ENCODE results near the gene RPL35.
A peak's percentile ranks its signal among the peaks of the same experiment; 100 is the strongest.

The RPL35 gene

DNA sequence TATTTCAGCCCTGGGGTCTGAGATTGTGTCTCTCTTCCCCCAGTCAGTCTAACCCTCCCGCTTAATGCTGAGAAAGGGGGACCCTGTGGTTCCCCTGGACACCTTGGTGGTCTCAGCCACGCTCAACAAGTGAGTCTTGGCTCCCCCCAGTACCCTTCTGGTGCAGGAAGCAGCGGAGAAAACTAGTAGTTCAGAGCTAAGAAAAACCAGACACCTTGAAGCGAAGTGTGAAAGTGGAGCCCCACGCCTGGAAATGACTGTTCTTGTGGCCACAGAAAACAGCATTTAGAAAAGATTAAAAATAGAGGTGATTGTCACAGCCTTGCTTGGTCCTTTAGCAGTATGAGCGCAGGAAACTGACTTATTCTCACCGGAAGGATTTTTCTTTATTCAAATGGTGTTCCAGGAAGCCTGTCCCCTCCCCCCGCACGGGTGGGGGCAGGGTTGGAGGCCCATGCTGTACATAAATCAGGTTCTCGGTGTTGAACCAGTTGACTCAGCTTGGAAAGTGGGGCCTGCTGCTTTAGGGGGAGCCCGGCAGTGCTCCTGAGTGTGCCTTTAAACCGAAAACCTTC is 8.3 kb upstream of the RPL35 start:
- H3K36me3 Mint-ChIP-seq (ENCODE audit: insufficient read depth) = peaks cover 66% of the 10 kb centered on the region
- peak; percentile 64 for ATAC-seq (replicated peaks)
- H3K27ac Mint-ChIP-seq = peak overlapping the region; percentile 91 to 97
- peak; percentile 83 to 88 (median 84) for DNase-seq
- H3K27me3 Mint-ChIP-seq = no peaks in the 10 kb centered on the region
- peak overlapping the region; percentile 93 to 97 for H3K4me3 Mint-ChIP-seq
- H3K9me3 Mint-ChIP-seq = no peaks in the 10 kb centered on the region
- peaks cover 51 to 54% of the 10 kb centered on the region in 2 donors for H3K4me1 Mint-ChIP-seq (ENCODE audit: low read depth in 2 of 2)

DNA sequence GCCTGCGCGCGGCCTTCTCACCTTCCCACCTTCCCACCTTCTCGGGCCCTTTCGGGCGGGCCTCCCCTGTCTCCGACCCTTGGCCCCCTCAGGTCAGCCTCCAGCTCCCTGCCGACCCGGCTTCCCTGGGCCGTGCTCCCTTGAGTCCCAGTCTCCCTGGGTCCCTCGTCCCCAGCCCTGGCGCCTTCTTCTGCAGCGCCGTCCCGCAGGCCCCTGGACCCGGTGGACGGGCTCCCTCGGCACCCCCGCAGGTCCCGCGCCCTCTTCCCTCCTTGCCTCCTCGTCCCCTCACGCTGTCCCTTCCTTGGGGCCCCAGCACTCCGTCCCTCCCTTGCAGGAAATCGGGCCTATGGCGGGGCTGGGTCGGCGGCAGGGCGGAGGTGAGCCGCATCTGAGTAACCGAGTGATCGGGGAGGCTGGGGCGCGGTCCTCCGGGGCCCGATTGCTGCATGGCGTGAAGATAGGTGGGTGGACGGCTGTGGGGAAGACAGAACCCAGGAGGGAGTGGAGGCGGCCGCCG is 7.8 kb upstream of the RPL35 start:
- H3K9me3 Mint-ChIP-seq = no peaks in the 10 kb centered on the region
- H3K4me3 Mint-ChIP-seq = peak overlapping the region; percentile 93 to 97
- H3K27me3 Mint-ChIP-seq = no peaks in the 10 kb centered on the region
- ATAC-seq (replicated peaks) (peak; percentile 26), DNase-seq (peak in 2 of 3 experiments; percentile 45 to 46)
- peaks cover 45 to 50% of the 10 kb centered on the region in 2 donors for H3K4me1 Mint-ChIP-seq (ENCODE audit: low read depth in 2 of 2)
- peaks cover 61% of the 10 kb centered on the region for H3K36me3 Mint-ChIP-seq (ENCODE audit: insufficient read depth)
- H3K27ac Mint-ChIP-seq = peak overlapping the region; percentile 91 to 97

GRCh38 chr9:124868511-124869465 is 7.0 kb upstream of the RPL35 start:
- ATAC-seq (replicated peaks) (peak; percentile 65), DNase-seq (peak; percentile 86 to 92 (median 89))
- Mint-ChIP-seq H3K36me3 (ENCODE audit: insufficient read depth) (peaks cover 54% of the 10 kb centered on the region), H3K27ac (peak overlapping the region; percentile 93 to 97), H3K27me3 (no peaks in the 10 kb centered on the region), H3K4me1 (ENCODE audit: low read depth in 2 of 2) (peaks cover 42 to 45% of the 10 kb centered on the region in 2 donors), H3K9me3 (no peaks in the 10 kb centered on the region), H3K4me3 (peak overlapping the region; percentile 93 to 97)

- H3K27me3 Mint-ChIP-seq = no peaks in the 10 kb centered on the region
- peaks cover 38% of the 10 kb centered on the region for H3K36me3 Mint-ChIP-seq (ENCODE audit: insufficient read depth)
- H3K4me3 Mint-ChIP-seq = peak overlapping the region; percentile 46 to 96
- ATAC-seq (replicated peaks) (no peak), DNase-seq (no peak)
- no peak overlapping the region for H3K27ac Mint-ChIP-seq
- no peaks in the 10 kb centered on the region for H3K9me3 Mint-ChIP-seq
- peaks cover 25 to 31% of the 10 kb centered on the region in 2 donors for H3K4me1 Mint-ChIP-seq (ENCODE audit: low read depth in 2 of 2)
Observed at GRCh38 chr9:124863371-124863871, 1.7 kb upstream of the RPL35 start.

- DNase-seq (no peak), ATAC-seq (replicated peaks) (no peak)
- Mint-ChIP-seq H3K27ac (peak overlapping the region; percentile 94 to 95), H3K9me3 (no peaks in the 10 kb centered on the region), H3K4me1 (ENCODE audit: low read depth in 2 of 2) (peaks cover 23 to 26% of the 10 kb centered on the region in 2 donors), H3K27me3 (no peaks in the 10 kb centered on the region), H3K36me3 (ENCODE audit: insufficient read depth) (peaks cover 44% of the 10 kb centered on the region), H3K4me3 (peak overlapping the region; percentile 95 to 96)
Observed at GRCh38 chr9:124860582-124861341, 995 bp downstream of the RPL35 start.

- no peak for DNase-seq
- Mint-ChIP-seq H3K4me3 (peak overlapping the region; percentile 95 to 96), H3K9me3 (no peaks in the 10 kb centered on the region), H3K27ac (peak overlapping the region; percentile 94 to 95), H3K27me3 (no peaks in the 10 kb centered on the region), H3K36me3 (ENCODE audit: insufficient read depth) (peaks cover 41% of the 10 kb centered on the region), H3K4me1 (ENCODE audit: low read depth in 2 of 2) (peaks cover 24 to 26% of the 10 kb centered on the region in 2 donors)
- ATAC-seq (replicated peaks) = no peak
Observed at GRCh38 chr9:124859803-124860581, 1.8 kb downstream of the RPL35 start.

- Mint-ChIP-seq H3K36me3 (ENCODE audit: insufficient read depth) (peaks cover 41% of the 10 kb centered on the region), H3K27me3 (no peaks in the 10 kb centered on the region), H3K4me1 (ENCODE audit: low read depth in 2 of 2) (peaks cover 26% of the 10 kb centered on the region in 2 donors), H3K4me3 (no peak overlapping the region), H3K9me3 (no peaks in the 10 kb centered on the region), H3K27ac (peak overlapping the region in 1 of 2 donors; percentile 73)
- ATAC-seq (replicated peaks) (no peak), DNase-seq (no peak)
Observed at GRCh38 chr9:124858330-124859046, 3.3 kb downstream of the RPL35 start.

GRCh38 chr9:124857533-124858162 is 4.1 kb downstream of the RPL35 start:
- H3K4me1 Mint-ChIP-seq (ENCODE audit: low read depth in 2 of 2) = peaks cover 30% of the 10 kb centered on the region in 2 donors
- H3K27ac Mint-ChIP-seq = peak overlapping the region in 1 of 2 donors; percentile 73
- no peak overlapping the region for H3K4me3 Mint-ChIP-seq
- H3K9me3 Mint-ChIP-seq = no peaks in the 10 kb centered on the region
- ATAC-seq (replicated peaks) (no peak), DNase-seq (no peak)
- H3K27me3 Mint-ChIP-seq = no peaks in the 10 kb centered on the region
- H3K36me3 Mint-ChIP-seq (ENCODE audit: insufficient read depth) = peaks cover 41% of the 10 kb centered on the region

DNA sequence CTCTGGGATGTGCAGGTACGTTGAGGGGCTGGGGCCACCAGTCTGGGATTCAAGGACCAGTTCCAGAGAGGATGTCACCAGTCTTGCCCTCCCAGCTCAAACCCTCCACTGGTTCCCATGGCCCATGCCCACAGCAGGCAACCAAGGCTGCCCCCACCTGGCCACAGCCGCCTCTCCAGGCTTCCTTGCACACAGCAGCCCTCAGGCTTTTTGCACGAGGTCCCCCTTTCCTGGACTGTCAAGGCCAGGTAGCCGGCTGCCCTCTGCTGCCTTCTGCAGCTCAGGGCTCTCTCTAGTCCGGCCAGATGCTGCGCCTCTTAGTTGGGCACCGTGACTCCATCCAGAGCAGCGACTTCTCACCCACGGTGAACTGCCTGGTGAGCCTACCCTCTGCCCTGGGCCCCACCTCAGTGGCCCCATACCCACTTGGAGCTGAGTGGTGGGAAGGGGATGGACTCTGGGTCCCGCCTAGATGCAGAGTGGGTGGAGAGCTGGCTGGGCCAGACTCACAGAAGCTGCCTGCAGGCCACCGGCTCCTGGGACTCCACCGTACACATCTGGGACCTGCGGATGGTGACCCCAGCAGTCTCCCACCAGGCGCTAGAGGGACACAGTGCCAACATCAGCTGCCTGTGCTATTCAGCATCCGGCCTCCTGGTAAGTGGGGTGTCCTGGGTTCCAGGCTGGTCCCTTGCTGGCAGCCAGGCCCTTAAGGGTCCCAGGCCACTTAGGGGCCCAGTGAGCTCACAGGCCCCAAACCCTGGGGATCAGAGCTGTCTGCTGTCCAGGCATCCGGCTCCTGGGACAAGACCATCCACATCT is 5.6 kb downstream of the RPL35 start:
- ATAC-seq (replicated peaks) (no peak), DNase-seq (no peak)
- Mint-ChIP-seq H3K9me3 (no peaks in the 10 kb centered on the region), H3K4me1 (ENCODE audit: low read depth in 2 of 2) (peaks cover 29% of the 10 kb centered on the region in 2 donors), H3K27ac (peak overlapping the region in 1 of 2 donors; percentile 78), H3K4me3 (no peak overlapping the region), H3K27me3 (no peaks in the 10 kb centered on the region), H3K36me3 (ENCODE audit: insufficient read depth) (peaks cover 32% of the 10 kb centered on the region)

- peak overlapping the region in 1 of 2 donors; percentile 85 for H3K27ac Mint-ChIP-seq
- no peak overlapping the region for H3K4me3 Mint-ChIP-seq
- no peaks in the 10 kb centered on the region for H3K9me3 Mint-ChIP-seq
- peaks cover 26% of the 10 kb centered on the region for H3K36me3 Mint-ChIP-seq (ENCODE audit: insufficient read depth)
- H3K4me1 Mint-ChIP-seq (ENCODE audit: low read depth in 2 of 2) = peaks cover 26 to 28% of the 10 kb centered on the region in 2 donors
- ATAC-seq (replicated peaks) = no peak
- no peak for DNase-seq
- no peaks in the 10 kb centered on the region for H3K27me3 Mint-ChIP-seq
Observed at GRCh38 chr9:124855566-124855943, 6.2 kb downstream of the RPL35 start.

DNA sequence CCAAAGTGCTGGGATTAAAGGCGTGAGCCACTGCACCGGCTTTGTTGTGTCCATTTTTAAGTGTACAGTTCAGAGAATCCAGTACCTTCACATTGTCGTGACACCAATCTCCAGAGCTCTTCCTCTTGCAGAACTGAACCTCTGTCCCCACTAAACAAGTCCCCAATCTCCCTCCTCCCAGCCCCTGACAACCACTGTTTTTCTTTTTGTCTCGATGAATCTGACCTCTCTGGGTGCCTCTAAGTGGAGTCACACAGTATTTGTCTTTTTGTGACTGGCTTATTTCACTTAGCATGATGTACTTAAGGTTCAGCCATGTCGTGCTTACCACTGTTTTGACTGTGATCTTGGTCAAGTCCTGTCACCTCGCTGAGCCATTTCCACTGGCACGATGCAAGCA is 6.9 kb downstream of the RPL35 start:
- DNase-seq (no peak), ATAC-seq (replicated peaks) (no peak)
- no peaks in the 10 kb centered on the region for H3K27me3 Mint-ChIP-seq
- no peaks in the 10 kb centered on the region for H3K9me3 Mint-ChIP-seq
- H3K27ac Mint-ChIP-seq = peak overlapping the region; percentile 85 to 90
- H3K4me3 Mint-ChIP-seq = no peak overlapping the region
- peaks cover 19 to 21% of the 10 kb centered on the region in 2 donors for H3K4me1 Mint-ChIP-seq (ENCODE audit: low read depth in 2 of 2)
- peaks cover 19% of the 10 kb centered on the region for H3K36me3 Mint-ChIP-seq (ENCODE audit: insufficient read depth)
